Aorta (tissue), 5 donors: ENCODE results near the gene GOLGA6L26. TPM values are rescaled to one million over a fixed set of nuclear protein-coding genes. Genes with fewer than 3 reads are reported as not detected.
"Not testable (repeated sequence)": the region's sequence is repeated elsewhere in the genome, so short reads cannot be mapped to it uniquely, and the experiment has no call there.

Experiments used
- ATAC-seq: fragments of 200-7000 bp; cut with Tn5 transposase; one replicate; pipeline ENCODE4 v1.9.1; 2022; ENCODE audit warnings: moderate library complexity; ENCODE audit not compliant: low FRiP score
- DNase-seq, 2 donors: peaks; one replicate each; pipeline ENCODE4 v3.0.0-alpha.2; 2020
- H3K27ac ChIP-seq, 2 donors: one replicate each; pipeline ENCODE4 v1.5.1; 2013; ENCODE audit warnings: low read length in 2 of 2, mild to moderate bottlenecking in 2 of 2, moderate library complexity in 2 of 2, control low read depth in 1 of 2, inconsistent platforms in 1 of 2, low read depth in 1 of 2
- H3K27me3 ChIP-seq, 2 donors: one replicate each; pipeline ENCODE4 v1.6.1; 2013; ENCODE audit warnings: control low read depth in 1 of 2, low read length in 1 of 2, mild to moderate bottlenecking in 1 of 2, moderate library complexity in 1 of 2; ENCODE audit not compliant: insufficient read depth in 2 of 2, control insufficient read depth in 1 of 2
- H3K36me3 ChIP-seq, 2 donors: one replicate each; pipeline ENCODE4 v1.6.1; 2013; ENCODE audit warnings: control low read depth in 1 of 2, low read length in 1 of 2, mild to moderate bottlenecking in 1 of 2; ENCODE audit not compliant: insufficient read depth in 2 of 2, control insufficient read depth in 1 of 2
- H3K4me1 ChIP-seq, 2 donors: one replicate each; pipeline ENCODE4 v1.6.1; 2013; ENCODE audit warnings: low read length in 2 of 2, control low read depth in 1 of 2, mild to moderate bottlenecking in 1 of 2, moderate library complexity in 1 of 2; ENCODE audit not compliant: insufficient read depth in 2 of 2, control insufficient read depth in 1 of 2
- H3K4me3 ChIP-seq, 2 donors: one replicate each; pipeline ENCODE4 v1.5.1; 2013; ENCODE audit warnings: low read length in 2 of 2, control low read depth in 1 of 2, mild to moderate bottlenecking in 1 of 2
- H3K9me3 ChIP-seq: one replicate; pipeline ENCODE4 v1.6.1; 2013; ENCODE audit warnings: mild to moderate bottlenecking, low read length; ENCODE audit not compliant: control insufficient read depth
- WGBS, 2 donors: extraction: QIAGEN DNeasy Blood & Tissue Kit; methylation state at CpG; one replicate each; pipeline ENCODE4 v1.1.7; 2013; 5-methylcytosine and 5-hydroxymethylcytosine counted together
- intact Hi-C, 2 donors: fragments of 100-400 bp; cut with DNase I; formaldehyde crosslinking; loops; one replicate each; pipeline versions ENCODE4 v1.14.2 to v1.15.0; 2022
- polyA plus RNA-seq, 2 donors: library from polyadenylated mRNA; stranded (reverse); fragments of 200-250 nt; gene quantifications; one replicate each; pipeline ENCODE4 v1.2.3, GENCODE V29; 2013
- total RNA-seq, 2 donors: library from RNA; stranded (reverse); fragmentation: NEBNext Ultra II Directional; extraction: Animal tissue kit (Norgen Biotek cat#: 25700); gene quantifications; one replicate each; pipeline ENCODE4 v1.2.1, GENCODE V29; 2021
- donor health status: healthy with polysubstance abuse.
- donor health status: Bipolar disorder and iron deficiency.
- donor health status: DM: no; HTN: no; CAD: no.
- donor health status: DM: no; HTN: no; CAD: no.
- donor health status: DM: yes; HTN: yes; CAD: no.

The GOLGA6L26 gene
- total and polyA plus RNA-seq, 4 donors, result not detected

DNA sequence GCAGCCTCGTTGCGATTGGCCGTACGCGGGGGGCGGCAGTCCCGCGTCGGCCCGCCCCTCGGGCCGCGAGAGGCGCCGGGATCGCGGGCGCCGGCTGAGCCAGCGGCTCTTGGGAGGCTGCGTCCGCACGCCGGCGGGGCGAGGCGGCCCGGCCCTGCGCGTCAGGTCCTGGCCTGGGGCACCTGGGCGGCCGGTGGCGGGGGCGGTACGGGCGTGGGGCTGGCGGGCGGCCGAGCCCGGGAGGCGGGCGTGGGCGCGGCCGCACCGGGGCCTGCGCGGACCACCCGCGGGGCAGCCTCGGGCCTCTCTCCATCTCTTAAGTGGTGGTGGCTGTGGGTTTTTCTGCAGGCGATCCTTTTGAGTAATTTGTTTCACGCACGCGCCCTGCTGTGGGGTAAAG lies 30.3 kb downstream of the GOLGA6L26 start:
- ATAC-seq, H3K27ac ChIP-seq, H3K9me3 ChIP-seq, H3K27me3 ChIP-seq, H3K36me3 ChIP-seq, H3K4me1 ChIP-seq, intact Hi-C loops: not testable (repeated sequence)
- peak; percentile 50 to 81 for DNase-seq
- WGBS, 2 donors, result 0% methylated on average over 26 to 44 of the region's 55 CpGs
- H3K4me3 ChIP-seq, result peak overlapping the region; percentile 43 to 85

DNA sequence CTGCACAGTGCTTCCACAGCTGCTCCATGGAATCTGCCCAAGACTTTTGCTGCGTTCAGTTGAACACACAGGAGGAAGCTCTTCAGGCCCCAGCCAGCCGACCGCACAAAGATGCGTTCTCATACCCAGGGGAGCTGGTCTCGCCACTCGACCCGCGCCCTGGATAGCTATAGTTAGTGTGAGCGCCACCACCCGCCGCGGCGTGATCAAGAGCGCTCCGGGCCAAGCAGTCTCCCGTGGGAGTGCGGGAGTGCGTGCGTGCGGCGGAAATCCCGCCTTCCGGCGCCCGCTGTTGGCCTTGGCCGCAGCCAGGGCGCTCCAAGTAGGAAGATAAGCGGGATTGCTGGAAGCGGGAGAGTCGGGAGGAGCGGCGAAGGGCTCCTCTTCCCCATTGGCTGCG lies 30.8 kb downstream of the GOLGA6L26 start:
- H3K27me3 ChIP-seq, H3K36me3 ChIP-seq, intact Hi-C loops, H3K9me3 ChIP-seq, H3K4me3 ChIP-seq, DNase-seq, H3K27ac ChIP-seq, H3K4me1 ChIP-seq, ATAC-seq: not testable (repeated sequence)
- no CpG with 5 or more reads among the region's 33 CpGs for WGBS, 2 donors

Other genes with a start within 250 kb of the GOLGA6L26 start
- gene GOLGA6L1, start 197.4 kb downstream of the GOLGA6L26 start, total RNA-seq, result not detected
- not detected for gene GOLGA6L1, start 197.4 kb downstream of the GOLGA6L26 start, polyA plus RNA-seq
- 1 to 10 TPM in 1 of 2 donors, under 1 TPM in 1; 0.52 to 1.4 TPM for gene GOLGA8S, start 20.6 kb upstream of the GOLGA6L26 start, total RNA-seq
- under 1 TPM; 0.25 to 0.26 TPM for gene GOLGA8S, start 20.6 kb upstream of the GOLGA6L26 start, polyA plus RNA-seq
- gene GOLGA6L2, start 113.0 kb upstream of the GOLGA6L26 start, total RNA-seq, result not detected
- gene GOLGA6L2, start 113.0 kb upstream of the GOLGA6L26 start, polyA plus RNA-seq, result under 1 TPM in 1 of 2 donors, not detected in 1; 0.13 TPM
- 1 to 10 TPM in 1 of 2 donors, not detected in 1; 1.6 TPM for gene MKRN3, start 231.5 kb upstream of the GOLGA6L26 start, total RNA-seq
- under 1 TPM; 0.13 to 0.28 TPM for gene MKRN3, start 231.5 kb upstream of the GOLGA6L26 start, polyA plus RNA-seq